HTR-8/SVneo (cell line): ENCODE measurements around the gene CCL5.
"Not testable (repeated sequence)": the region's sequence is repeated elsewhere in the genome, so short reads cannot be mapped to it uniquely, and the experiment has no call there.

Experiments
- DNase-seq: peaks from one replicate; pipeline ENCODE4 v3.0.0; 2011; ENCODE audit warnings: low spot score, mixed read lengths; ENCODE audit not compliant: insufficient read length
- FAIRE-seq: peaks from 2 replicates; lab custom pipeline; 2011; peaks lifted over from hg19 to GRCh38; lab: Jason Lieb, UNC

CCL5 gene

GRCh38 chr17:35900280-35900679 lies 20.1 kb upstream of the CCL5 start:
- DNase-seq, result no peak
- no peak for FAIRE-seq

GRCh38 chr17:35898283-35899070 lies 18.3 kb upstream of the CCL5 start:
- no peak for DNase-seq
- no peak for FAIRE-seq

- FAIRE-seq, DNase-seq: not testable (repeated sequence)
Observed at GRCh38 chr17:35897772-35898171, 17.6 kb upstream of the CCL5 start.

GRCh38 chr17:35895636-35896587 lies 15.8 kb upstream of the CCL5 start:
- FAIRE-seq, result no peak
- no peak for DNase-seq

- no peak for FAIRE-seq
Observed at GRCh38 chr17:35894206-35894605, 14.0 kb upstream of the CCL5 start.

GRCh38 chr17:35893751-35894150 lies 13.6 kb upstream of the CCL5 start:
- DNase-seq (no peak), FAIRE-seq (no peak)

More at GRCh38 chr17:35894206-35894605, 14.0 kb upstream of the CCL5 start:
- DNase-seq, result no peak

- DNase-seq (no peak), FAIRE-seq (no peak)
Observed at GRCh38 chr17:35892091-35893035, 12.2 kb upstream of the CCL5 start.

- DNase-seq (no peak), FAIRE-seq (no peak)
Observed at GRCh38 chr17:35891269-35891668, 11.1 kb upstream of the CCL5 start.

GRCh38 chr17:35890774-35891155 lies 10.6 kb upstream of the CCL5 start:
- no peak for FAIRE-seq

GRCh38 chr17:35889818-35890773 lies 9.9 kb upstream of the CCL5 start:
- DNase-seq (peak; percentile 56), FAIRE-seq (no peak)

More at GRCh38 chr17:35890774-35891155, 10.6 kb upstream of the CCL5 start:
- no peak for DNase-seq

- no peak for DNase-seq
- no peak for FAIRE-seq
Observed at GRCh38 chr17:35889241-35889640, 9.1 kb upstream of the CCL5 start.

GRCh38 chr17:35878361-35878760 lies 1.8 kb downstream of the CCL5 start:
- DNase-seq (no peak), FAIRE-seq (no peak)

GRCh38 chr17:35877345-35878029 lies 2.7 kb downstream of the CCL5 start:
- FAIRE-seq, result no peak
- DNase-seq, result no peak

- no peak for DNase-seq
- FAIRE-seq, result no peak
Observed at GRCh38 chr17:35876534-35876933, 3.6 kb downstream of the CCL5 start.

- FAIRE-seq (no peak), DNase-seq (no peak)
Observed at GRCh38 chr17:35875800-35876139, 4.4 kb downstream of the CCL5 start.

- FAIRE-seq, result no peak
- no peak for DNase-seq
Observed at GRCh38 chr17:35875072-35875799, 4.9 kb downstream of the CCL5 start.

GRCh38 chr17:35872196-35872980 lies 7.8 kb downstream of the CCL5 start:
- DNase-seq (no peak), FAIRE-seq (no peak)
